ENCODE data around the gene EPHB2.

The EPHB2 gene

DNA sequence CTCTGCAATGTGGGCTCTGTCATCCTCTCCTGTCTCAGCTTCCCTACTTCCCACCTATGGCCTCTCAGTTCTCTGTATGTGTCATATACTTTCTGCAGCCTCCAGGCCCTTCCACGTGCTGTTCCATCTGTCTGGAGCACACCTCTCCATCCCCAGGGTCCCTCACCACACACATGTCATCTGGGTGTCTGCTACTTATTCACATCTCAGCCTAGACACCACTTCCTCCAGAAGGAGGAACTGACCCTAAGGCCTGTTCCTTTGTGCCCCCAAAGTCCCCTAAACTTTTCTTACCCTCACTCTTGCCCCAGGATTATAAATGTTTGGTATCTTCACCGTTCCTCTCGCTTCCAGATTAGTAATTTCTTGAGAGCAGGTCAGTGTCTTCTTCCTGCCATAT, 251.9 kb downstream of the EPHB2 start:
- DNase-seq, result no peak

- DNase-seq, result no peak
Observed at GRCh38 chr1:22963044-22963677, 252.5 kb downstream of the EPHB2 start.

GRCh38 chr1:22966309-22966708, 255.7 kb downstream of the EPHB2 start:
- DNase-seq, result no peak

DNA sequence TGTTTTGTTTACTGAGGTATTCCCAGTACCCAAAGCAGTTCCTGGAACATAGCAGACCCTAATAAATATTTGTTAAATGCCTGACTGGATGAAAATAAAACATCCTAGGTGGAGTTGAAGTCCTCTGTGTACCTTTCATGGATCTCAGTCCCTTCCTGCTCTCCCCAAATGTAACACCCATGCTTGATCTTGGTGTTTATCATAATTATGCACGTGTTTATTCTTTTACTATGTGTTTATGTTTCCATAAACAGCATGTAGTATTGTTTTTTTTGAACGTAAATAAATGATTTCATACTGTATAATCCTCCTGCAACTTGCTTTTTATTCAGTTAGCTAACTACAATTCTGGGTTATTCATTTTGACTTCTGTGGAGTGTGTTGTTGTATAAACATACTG, 257.2 kb downstream of the EPHB2 start:
- DNase-seq, result no peak

DNA sequence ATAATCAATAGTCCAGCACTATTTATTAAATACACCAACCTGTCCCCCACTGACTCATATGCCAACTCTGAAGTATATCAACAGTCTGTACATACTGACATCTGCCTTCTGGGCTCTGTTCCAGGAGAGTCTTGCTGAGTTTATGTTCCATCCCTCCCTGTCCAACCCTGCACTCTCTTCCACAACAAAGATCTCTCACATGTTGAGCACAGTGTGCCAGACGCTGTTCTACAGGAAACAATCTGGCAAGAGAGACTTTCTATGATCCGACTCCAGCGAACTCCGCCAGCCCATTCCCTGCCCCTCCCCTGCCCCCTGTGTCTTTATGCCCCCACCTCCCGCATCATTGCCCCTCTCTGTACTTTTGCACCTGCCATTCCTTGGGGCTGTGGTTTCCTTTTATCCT, 258.7 kb downstream of the EPHB2 start:
- no peak for DNase-seq

DNA sequence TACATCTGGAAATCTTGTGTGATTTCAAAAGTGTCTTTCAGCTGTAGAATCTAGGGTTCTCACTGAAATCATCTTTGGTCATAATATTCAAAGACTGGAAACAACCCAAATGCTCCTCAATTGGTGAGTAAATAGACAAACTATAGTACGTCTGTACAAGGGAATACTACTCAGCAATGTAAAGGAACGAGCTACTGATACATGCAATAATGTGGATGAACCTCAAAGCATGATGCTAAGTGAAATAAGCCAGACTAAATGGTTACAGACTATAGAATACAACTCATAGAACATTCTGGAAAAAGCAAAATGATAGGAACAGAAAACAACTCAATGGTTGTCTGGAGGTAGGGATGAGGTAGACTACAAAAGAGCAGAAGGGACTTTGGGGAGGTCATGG, 259.5 kb downstream of the EPHB2 start:
- DNase-seq, result no peak

Measured in activated T-cell treated with anti-CD3 and anti-CD28 coated beads for 4 hours (primary cell).